Kidney epithelial cell (primary cell): Measurements from ENCODE around the gene MMP17. TPM values are rescaled to one million over a fixed set of nuclear protein-coding genes. Genes with fewer than 3 reads are reported as not detected.

Experiments used
- DNase-seq: peaks from one replicate; pipeline ENCODE4 v3.0.0-alpha.2; 2010; ENCODE audit warnings: low read depth
- H3K27me3 ChIP-seq: 2 replicates; pipeline ENCODE4 v1.6.0; 2011; ENCODE audit warnings: low read length; ENCODE audit not compliant: control insufficient read depth, insufficient read depth
- H3K36me3 ChIP-seq: 2 replicates; pipeline ENCODE4 v1.5.1; 2011; ENCODE audit warnings: low read length; ENCODE audit not compliant: control insufficient read depth, insufficient read depth
- H3K4me3 ChIP-seq: 2 replicates; pipeline ENCODE4 v1.5.1; 2011; ENCODE audit warnings: low read depth, mild to moderate bottlenecking, control low read depth, low read length
- total RNA-seq: library from RNA; depleted of rRNA; stranded (reverse); fragments of >200 nt; gene quantifications from 2 replicates; pipeline ENCODE4 v1.2.3, GENCODE V29; 2015
- TF ChIP-seq, protein P1 (sequence below): IDR thresholded peaks from 2 replicates; pipeline ENCODE4 v1.5.1; 2011; ENCODE audit warnings: mild to moderate bottlenecking, moderate library complexity, low read length, control low read depth, inconsistent platforms; ENCODE audit not compliant: insufficient read depth, poor library complexity, severe bottlenecking

Gene MMP17
- total RNA-seq, 1 donor from 2014 or later, result 1.7 TPM

- peaks cover 31% of the 10 kb centered on the region for H3K27me3 ChIP-seq
- no peak overlapping the region for H3K4me3 ChIP-seq
- H3K36me3 ChIP-seq, result no peaks in the 10 kb centered on the region
- no peak for DNase-seq
- TF ChIP-seq, protein P1, sequence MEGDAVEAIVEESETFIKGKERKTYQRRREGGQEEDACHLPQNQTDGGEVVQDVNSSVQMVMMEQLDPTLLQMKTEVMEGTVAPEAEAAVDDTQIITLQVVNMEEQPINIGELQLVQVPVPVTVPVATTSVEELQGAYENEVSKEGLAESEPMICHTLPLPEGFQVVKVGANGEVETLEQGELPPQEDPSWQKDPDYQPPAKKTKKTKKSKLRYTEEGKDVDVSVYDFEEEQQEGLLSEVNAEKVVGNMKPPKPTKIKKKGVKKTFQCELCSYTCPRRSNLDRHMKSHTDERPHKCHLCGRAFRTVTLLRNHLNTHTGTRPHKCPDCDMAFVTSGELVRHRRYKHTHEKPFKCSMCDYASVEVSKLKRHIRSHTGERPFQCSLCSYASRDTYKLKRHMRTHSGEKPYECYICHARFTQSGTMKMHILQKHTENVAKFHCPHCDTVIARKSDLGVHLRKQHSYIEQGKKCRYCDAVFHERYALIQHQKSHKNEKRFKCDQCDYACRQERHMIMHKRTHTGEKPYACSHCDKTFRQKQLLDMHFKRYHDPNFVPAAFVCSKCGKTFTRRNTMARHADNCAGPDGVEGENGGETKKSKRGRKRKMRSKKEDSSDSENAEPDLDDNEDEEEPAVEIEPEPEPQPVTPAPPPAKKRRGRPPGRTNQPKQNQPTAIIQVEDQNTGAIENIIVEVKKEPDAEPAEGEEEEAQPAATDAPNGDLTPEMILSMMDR, result no peak
Observed at GRCh38 chr12:131825146-131825892, 2.9 kb upstream of the MMP17 start.

- TF ChIP-seq, protein P1, result no peak
- Histone ChIP-seq H3K4me3 (no peak overlapping the region), H3K27me3 (peaks cover 41% of the 10 kb centered on the region), H3K36me3 (no peaks in the 10 kb centered on the region)
- no peak for DNase-seq
Observed at GRCh38 chr12:131826097-131826928, 1.9 kb upstream of the MMP17 start.

- TF ChIP-seq, protein P1, result no peak
- DNase-seq, result no peak
- Histone ChIP-seq H3K4me3 (peak overlapping the region; percentile 40), H3K36me3 (no peaks in the 10 kb centered on the region), H3K27me3 (peaks cover 60% of the 10 kb centered on the region)
Observed at GRCh38 chr12:131828671-131829355, 620 bp downstream of the MMP17 start.

GRCh38 chr12:131829356-131829747 lies 1.2 kb downstream of the MMP17 start:
- Histone ChIP-seq H3K27me3 (peaks cover 62% of the 10 kb centered on the region), H3K4me3 (peak overlapping the region; percentile 40), H3K36me3 (no peaks in the 10 kb centered on the region)
- TF ChIP-seq, protein P1, result no peak
- DNase-seq, result no peak

DNA sequence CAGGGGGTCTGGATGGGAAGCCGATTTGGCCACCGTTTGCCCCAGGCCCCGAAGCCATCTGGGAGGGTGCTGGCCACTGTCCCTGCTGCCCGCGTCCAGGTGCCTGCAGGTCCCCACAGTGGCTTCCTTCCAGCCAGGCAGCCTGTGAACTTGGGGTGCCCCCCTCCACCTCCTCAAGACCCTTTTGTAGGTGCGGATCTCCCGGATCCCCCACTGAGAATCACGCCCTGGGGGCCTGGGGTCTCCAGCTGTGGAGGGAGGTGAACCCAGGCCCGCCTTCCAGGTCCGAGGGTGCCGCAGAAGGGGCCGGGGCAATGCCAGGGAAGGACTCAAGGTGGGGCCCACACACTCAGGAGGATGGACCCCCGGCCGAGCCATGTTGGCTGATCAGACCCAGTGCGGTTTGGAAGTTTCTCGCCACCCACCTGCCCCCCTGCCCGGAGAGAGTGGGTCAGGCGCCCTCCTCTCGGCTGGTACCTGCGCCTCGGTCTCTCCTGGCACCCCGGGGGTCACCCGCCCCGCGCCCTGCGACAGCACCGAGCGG lies 1.7 kb downstream of the MMP17 start:
- DNase-seq, result no peak
- H3K27me3 ChIP-seq, result peaks cover 65% of the 10 kb centered on the region
- H3K36me3 ChIP-seq, result no peaks in the 10 kb centered on the region
- peak overlapping the region; percentile 30 for H3K4me3 ChIP-seq
- TF ChIP-seq, protein P1, result no peak
